HG03103 (cell line): ENCODE results near the gene FRMD4A.
"Not testable (repeated sequence)": the region's sequence is repeated elsewhere in the genome, so short reads cannot be mapped to it uniquely, and the experiment has no call there.

Experiments
- ATAC-seq: cut with Tn5 transposase; IDR thresholded peaks from one replicate; pipeline ENCODE4 v1.9.1; 2021; ENCODE audit warnings: low read depth; ENCODE audit not compliant: unreplicated experiment

Gene FRMD4A

DNA sequence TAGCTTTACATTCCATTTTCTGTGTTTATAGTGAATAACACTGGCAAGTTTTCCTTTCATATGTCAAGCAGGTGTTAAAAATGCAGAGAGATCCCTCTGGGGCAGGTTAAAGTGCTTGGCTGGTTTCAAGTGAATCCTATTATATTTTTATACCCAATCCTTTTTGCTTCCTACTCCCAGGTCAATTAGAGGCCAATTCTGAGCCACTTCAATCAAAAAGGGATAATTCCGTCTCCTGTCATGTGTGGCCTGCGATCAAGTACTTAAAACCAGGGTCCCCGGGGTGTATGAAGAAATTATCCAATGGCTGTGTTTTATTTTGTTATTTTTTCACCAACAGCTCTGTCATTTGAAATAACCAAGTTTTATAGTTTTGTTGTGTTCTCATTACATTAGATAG is 430.8 kb downstream of the FRMD4A start:
- ATAC-seq, result no peak

DNA sequence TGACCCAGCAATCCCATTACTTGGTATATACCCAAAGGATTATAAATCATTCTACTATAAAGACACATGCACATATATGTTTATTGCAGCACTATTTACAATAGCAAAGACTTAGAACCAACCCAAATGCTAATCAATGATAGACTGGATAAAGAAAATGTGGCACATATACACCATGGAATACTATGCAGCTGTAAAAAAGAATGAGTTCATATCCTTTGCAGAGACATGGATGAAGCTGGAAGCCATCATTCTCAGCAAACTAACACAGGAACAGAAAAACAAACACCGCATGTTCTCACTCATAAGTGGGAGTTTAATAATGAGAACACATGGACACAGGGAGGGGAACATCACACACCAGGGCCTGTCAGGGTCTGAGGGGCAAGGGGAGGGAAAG is 434.6 kb downstream of the FRMD4A start:
- ATAC-seq, result not testable (repeated sequence)

DNA sequence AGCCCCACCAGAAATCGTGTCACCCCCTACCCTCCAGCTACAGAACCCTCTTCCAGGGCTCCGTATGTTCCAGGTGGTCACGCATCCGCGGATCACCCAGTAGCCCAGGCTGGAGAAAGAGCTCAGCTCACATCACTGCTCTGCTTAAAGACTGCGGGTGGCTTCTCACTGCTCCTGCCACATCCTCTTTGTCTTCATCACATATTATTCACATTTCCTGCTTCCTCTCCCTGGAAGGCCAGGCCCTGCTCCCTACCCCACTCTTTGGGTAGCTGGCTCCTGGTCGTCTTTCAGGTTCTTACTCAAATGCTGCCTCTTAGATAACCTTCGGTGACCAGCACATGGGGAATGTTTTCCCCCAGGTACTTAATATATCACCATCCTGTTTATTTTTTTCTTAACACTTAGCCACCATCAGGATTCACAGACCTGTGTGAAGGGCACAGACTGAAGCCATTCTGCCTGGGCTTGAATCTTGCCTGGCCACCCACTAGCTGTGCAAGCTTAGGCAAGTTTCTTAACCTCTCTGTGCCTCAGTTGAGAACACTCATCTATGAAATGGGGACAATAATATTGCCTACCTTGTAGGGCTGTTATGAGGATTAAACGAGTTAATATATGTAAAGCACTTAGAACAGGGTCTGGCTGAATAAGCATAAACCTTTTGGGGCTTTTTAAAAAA is 436.2 kb downstream of the FRMD4A start:
- ATAC-seq, result no peak

DNA sequence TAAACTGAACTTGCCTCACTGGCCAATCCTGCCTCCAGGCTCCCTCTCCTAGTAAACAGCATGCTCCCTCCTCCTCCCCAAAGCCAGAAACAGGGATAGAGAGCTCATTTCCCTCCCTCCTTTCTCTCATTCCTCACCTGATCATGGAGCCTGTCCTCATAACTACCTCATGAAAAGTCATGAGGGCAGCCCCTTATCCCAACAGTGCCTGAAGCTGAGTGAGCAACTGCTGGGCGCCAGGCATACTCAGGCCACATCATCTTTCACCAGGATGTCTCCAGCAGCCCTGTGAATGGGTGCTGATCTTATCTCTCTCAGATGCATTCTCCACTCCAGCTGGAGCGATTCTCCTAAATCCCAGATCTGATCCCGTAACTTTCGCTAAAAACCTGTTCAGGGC is 436.8 kb downstream of the FRMD4A start:
- no peak for ATAC-seq

DNA sequence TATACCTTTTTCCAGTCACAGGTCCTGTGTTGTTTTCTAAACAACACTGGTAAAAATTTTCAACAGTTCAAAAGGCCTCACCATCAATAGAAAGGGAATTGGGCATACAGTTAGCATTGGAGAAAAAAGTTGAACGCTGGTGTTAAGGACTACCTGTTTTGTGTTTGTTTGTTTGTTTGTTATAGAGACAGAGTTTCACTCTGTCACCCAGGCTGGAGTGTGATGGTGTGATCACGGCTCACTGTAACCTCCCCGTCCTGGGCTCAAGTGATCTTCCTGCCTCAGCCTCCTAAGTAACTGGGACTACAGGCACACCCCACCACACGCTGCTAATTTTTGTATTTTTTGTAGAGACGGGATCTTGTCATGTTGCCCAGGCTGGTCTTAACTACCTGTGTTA is 437.9 kb downstream of the FRMD4A start:
- ATAC-seq, result no peak

DNA sequence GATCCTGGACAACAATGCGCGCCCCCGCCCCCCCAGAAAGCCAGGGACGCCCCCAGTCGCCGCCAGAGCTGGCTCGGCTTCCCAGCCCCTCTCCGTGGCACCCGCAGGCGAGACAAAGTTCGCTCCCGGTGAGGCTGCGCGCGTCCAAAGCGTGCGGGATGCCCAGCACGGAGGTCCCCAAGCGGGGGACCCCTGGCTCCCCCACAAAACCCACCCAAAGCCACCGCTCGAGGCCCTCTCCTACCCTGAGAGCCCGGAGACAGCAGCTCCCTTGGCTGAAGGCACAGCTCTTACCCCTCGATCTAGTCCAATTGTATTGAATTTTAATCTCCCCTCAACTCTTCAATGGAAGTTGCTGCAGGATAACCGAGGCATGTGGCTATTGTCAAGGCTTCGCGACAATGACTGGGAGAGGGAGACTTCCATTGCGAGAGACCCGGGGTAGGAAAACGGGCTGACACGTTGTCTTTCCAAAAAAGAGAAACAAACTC is 438.7 kb downstream of the FRMD4A start:
- ATAC-seq, result no peak

DNA sequence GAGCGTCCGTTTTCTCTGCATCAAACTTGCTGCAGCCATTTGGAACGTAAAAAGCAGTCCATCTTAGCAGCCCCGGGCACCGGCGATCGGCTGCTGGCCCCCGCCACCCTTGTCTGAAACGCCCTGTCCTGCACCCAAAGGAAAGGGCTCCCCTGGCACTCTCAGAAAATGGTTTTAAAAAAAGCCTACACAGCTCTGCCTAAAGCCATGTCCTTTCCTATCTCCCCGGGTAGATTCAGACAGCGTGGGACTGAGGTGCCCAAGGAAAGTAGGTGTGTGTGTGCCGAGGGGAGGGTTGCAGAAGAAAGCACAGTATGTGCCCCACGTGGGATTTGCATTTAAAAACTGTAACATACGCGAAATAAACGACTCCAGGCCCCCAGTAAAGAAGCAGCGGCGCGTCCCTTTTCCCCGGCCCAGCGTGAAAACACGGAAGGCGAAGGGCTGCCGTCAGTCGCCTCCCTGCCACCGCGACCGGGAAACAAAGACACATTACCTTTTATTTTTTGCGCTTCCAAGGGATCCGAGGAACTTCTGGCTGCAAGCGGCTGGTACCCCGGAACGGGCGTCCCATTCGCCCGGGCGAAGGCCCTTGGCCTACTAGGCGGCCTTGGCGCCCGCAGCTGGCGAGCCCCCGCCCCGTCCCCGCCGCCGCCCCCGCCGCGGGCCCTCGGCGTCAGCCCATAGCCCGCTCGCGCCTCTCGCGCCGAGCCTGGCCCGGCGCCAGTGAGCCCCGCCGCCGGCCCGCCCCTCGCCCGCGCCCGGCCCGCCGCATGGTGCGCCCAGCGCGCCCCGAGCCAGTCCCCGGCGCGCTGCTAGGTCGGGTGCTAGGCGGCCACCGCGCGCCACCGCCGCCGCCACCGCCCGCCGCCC is 439.4 kb downstream of the FRMD4A start:
- ATAC-seq, result no peak

DNA sequence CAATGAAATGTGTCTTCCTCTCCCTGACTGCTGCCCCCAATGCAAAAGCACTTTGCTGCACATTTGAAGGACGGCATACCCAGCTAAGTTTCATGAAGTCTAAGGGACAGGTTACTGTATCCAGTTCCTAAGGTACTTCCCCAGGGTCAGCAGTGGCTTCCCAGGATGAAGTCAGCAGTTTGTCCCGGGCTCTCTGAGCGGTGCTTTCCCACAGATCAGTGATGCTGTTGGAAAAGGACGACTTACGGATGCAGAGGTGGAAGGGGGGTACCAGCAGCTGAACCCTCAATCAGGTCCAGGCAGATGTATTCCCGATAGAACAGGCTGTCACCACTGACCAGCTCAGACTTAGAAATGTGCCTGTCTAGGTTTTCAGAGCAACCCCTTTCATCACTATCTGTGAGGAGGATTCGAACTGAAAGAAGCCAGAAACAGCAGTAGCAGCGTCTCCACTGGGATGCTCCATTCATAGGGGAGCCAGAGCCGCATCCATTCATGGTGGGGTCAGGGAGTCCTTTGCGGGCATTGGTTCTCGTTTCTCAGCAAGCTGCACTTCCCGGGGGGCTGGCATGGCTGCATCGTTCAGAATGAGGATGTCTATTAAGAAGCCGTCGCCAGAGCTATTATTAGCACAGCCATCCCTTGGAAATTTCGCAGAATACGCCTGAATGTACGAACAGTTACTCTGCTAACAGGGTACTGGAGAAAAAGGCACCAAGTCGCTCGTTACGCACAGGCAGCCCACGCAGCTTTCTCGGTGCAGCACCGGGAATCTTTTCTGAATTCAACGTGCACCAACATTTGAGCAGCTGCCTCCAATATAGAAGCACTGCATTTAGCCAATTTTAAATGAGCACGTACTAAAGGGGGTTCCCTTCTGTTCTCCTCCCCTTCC is 440.2 kb downstream of the FRMD4A start:
- ATAC-seq, result no peak

DNA sequence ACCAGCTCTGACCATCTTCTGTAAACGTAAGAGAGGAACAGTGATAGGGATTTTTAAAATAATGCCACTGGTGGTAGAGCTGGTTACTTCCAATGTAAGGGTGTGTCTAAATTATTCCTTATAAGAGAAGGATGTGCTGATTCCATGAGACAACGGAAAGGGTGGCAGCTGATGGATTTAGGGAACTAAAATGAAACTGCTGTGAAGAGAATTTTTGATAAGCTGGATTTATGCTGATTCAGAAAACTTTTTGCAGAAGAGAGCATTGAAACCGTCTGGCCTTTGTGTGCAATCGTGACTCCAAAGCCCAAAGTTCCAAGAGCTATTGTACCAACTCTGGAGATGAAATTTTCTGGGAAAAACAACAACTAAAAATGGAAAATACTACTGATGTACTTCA is 443.0 kb downstream of the FRMD4A start:
- no peak for ATAC-seq

DNA sequence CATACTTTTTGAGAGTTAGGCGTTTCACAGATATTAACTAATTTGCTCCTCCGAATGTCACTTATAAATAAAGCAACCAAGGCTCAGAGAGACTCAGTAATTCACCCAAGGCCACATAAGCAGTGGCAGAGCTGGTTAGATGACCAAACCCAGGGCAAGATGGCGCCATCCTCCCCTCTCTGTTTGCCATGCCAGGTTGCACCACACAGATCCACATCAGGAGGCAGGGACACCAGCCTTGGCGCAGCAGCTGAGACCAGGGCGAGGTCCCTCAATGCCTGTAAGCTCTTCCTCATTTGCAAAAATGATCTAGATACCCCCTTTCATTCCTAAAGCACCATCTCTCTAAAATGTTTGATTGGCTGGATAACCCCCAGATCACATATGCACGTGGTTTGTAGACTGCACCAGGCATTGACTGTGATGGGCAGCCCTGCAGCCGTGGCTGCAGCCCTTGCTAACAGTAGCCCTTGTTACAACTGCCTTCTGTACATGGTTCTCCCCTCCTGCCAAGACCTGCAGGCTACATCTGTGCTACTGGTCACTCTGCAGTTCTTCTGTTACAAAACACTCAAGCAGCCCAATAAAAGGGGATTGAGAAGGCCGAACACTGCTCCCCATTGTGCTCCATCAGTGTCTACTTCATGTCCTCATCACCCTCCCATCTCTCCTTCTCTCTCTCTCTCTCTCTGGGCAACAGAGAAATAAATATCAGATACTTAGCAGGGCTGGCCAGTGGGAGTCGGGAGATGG is 445.3 kb downstream of the FRMD4A start:
- no peak for ATAC-seq

DNA sequence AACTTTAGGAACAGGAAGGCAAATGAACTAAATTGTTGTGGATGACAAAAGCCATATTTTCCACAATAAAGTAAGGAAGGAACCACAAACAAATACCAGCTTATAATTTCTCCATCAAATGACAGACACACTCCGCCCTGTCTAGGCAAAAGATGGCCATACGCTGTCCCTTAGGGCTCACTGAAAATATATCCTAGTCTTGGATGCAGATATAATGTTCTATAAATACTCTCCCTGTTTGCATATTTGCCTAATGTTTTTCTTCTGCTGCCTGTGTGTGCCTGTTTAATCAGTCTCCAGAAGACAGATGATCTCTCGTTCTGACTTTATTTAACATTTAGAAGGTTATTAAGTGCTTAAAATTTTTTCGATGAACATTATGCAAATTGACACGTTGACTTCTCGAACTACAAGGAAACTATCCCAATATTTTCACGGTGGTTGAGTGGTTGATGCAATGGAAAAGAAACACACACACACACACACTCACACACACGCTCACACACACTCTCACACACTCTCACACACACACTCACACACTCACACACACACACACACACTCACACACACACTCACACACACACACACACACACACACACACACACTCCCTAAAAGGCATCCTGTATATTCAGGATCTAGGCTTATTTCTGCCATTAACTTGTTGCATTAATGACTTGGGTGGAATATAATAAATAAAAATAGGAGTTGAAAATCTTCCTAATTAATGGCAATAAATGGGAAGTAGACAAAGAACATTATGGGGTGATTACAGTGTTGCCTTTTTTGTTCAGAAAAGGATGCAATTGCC is 446.9 kb downstream of the FRMD4A start:
- no peak for ATAC-seq

DNA sequence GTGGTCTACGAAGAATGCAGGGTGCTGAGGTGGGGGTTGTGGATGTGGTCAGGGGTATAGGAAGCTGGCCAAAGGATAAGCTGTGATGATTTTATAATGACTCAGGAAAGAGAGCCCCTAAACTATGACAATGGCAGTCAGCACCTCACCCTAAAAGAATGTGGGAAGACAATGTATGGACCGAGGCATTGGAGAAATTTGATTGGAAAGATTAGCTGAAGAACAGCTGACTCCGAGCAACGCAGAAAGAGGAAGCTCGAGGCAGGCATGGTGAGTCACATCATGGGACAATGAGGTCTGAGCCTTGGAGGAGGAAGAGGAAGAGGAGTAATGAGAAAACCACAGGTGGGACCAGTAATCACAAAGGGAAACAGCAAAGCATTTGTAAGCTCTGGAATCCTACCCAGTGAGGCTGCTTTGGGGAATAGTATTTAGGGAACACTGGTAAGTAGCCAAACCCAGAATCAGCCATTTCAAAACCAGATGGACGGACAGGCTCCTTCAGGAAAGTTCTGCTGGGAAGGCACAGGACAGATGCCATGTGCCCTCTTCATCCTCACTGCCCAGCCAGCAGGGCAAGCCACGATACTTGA is 448.5 kb downstream of the FRMD4A start:
- ATAC-seq, result no peak

DNA sequence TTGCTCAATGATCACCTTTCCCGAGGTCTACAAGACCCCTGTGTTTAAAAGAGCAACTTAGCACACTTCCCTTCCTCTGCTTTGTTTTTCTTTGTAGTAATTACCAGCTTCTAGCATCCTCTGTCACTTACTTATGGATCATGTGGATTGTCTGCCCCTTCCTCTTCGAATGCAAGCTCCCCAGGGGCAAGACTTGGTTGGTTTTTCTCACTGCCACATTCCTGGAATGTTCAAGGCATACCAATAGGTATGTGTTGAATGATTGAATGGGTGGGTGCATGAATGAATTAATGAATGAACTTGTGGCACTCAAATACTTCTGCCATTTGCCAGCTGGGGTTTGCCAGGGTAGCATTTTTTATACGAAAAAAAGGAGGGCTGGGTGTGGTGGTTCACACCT is 450.0 kb downstream of the FRMD4A start:
- ATAC-seq, result no peak

DNA sequence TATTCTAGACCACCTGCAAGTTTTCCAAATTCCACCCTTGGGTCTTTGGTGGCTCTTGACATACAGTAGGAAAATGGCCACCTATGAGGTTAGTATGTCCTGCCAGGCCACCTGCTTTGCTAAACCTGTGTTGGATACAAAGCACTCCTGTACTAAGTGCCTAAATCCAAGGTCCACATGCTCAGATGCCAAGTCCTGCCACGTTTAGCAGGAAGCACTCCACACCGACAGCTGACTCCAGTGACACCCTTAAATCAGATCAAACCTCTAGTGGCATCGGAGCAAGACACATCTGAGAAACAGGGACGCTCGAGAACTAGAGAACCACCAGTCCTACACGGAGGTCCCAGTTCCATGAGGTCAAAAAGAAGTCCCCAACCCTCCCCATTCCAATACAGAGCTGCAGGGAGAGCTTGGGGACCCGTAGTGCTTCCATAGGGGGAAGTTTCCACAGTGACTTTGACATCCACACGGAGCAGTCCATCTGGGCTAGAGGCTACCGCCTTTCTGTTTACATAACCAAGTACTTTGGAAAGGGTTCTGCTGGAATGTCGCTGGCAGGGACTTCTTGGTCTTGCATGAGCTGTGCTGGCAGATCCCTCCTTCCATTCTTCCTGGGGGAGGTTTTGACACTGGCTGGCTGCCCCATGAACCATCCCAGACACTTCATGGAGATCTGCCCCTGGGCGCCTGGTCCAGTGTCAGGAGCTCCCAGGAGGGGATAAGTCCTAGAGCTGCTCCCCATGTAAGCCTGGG is 453.4 kb downstream of the FRMD4A start:
- ATAC-seq, result no peak

DNA sequence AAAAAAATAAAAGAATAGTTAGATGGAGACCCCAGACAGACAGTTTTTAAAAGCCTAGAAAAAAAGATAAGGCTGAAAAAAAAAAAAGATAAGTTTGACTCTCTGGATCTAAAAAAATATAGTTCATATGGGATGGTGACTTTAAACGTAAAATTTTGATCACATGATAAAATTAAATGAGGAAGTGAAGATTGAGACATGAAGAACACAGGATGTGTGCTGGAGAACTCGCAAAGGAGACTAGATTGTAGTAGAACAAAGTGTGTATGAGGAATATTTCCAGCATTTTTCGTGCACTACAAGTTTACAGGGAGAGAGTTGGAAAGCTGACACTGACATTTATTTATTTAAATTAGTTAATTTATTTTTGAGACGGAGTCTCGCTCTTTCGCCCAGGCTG is 457.5 kb downstream of the FRMD4A start:
- ATAC-seq, result no peak

DNA sequence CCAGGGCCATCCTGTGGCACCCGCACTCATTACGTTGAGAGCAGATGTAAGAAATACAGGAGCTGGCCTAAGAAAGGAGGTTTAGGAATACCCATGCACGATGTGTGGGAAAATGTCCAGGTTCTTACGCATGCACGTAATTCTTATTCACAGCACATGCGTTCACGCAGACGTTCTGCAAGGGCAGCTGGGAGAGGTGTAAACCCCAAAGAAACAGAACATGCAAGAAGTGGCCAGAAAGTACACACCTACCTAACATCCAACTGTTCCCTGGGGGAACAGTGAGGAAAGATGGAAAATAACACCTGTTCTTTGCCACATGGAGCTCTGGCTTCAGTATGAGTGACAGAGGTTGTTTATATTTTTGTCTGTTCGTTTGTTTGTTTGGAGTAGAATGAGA is 458.3 kb downstream of the FRMD4A start:
- ATAC-seq, result no peak

DNA sequence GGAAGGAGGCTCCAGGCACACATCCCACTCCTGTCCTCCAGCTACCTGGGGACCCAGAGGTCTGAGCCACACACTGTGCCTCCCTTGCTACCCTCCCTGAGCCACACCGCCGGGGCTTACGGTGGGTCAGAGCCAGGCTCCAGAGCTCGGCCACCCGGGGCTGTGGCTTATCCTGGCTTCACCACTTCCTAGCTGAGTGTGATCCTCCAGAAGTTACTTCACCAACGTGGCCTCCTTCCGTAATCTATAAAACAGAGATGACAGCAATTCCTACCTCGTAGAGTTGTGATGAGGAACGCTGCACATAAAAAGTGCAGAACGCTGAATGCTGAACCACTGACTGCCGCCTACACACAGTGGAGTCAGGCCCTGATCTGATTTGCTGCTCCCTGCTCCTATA is 458.9 kb downstream of the FRMD4A start:
- no peak for ATAC-seq

DNA sequence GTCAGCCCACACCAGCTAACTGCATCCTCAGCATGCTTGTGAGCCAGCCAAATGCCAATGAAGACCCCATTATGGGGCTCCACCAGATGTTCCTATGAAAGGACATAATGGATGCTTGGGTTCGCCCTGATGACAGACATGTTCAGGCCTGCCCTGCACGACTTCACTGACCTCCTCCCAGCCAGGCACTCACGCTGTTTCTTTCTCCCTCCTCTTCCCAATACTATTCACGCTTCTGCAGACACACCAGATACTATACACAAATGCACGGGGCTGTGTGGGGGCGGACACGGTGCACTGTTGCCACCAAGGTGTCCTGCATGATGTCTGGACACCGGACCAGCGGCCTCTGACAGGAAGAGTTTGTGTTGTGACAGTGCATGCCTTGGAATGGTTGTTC is 459.7 kb downstream of the FRMD4A start:
- no peak for ATAC-seq
